DND-41 (cell line): Measurements from ENCODE around the gene AKNA.

Experiments used
- EZH2 ChIP-seq: IDR thresholded peaks from 3 replicates; pipeline ENCODE4 v1.6.1; 2012; ENCODE audit warnings: borderline replicate concordance, low read depth, mild to moderate bottlenecking, moderate library complexity, low read length, inconsistent platforms; ENCODE audit not compliant: severe bottlenecking
- TF ChIP-seq, protein P1 (sequence below): IDR thresholded peaks from 2 replicates; pipeline ENCODE4 v1.5.1; 2012; ENCODE audit warnings: borderline replicate concordance, low read length, moderate library complexity, mild to moderate bottlenecking; ENCODE audit not compliant: poor library complexity, severe bottlenecking; ENCODE audit errors: extremely low read depth

DNA sequence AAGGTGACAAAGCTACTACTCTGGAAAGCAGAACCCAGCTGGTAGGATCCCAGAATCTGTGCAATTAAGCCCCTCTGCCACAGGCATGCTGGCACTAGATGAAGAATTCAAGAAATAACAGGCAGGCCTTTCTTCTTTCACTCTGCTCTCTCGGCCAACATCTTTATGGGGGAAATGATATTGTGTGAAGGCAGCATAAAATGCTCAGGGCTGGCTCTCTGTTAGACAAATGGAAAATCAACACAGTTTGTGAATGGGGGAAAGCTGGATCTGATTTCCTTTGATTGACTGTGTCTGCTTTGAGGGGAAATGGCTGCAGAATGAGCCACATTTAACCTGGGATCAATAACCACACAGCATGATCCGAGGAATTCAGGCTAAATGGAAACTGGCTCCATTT lies 29.1 kb upstream of the AKNA start:
- TF ChIP-seq, protein P1, sequence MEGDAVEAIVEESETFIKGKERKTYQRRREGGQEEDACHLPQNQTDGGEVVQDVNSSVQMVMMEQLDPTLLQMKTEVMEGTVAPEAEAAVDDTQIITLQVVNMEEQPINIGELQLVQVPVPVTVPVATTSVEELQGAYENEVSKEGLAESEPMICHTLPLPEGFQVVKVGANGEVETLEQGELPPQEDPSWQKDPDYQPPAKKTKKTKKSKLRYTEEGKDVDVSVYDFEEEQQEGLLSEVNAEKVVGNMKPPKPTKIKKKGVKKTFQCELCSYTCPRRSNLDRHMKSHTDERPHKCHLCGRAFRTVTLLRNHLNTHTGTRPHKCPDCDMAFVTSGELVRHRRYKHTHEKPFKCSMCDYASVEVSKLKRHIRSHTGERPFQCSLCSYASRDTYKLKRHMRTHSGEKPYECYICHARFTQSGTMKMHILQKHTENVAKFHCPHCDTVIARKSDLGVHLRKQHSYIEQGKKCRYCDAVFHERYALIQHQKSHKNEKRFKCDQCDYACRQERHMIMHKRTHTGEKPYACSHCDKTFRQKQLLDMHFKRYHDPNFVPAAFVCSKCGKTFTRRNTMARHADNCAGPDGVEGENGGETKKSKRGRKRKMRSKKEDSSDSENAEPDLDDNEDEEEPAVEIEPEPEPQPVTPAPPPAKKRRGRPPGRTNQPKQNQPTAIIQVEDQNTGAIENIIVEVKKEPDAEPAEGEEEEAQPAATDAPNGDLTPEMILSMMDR: no peak
- no peak for TF ChIP-seq EZH2
